Measurements from ENCODE around the gene MRPL16.
A peak's percentile ranks its signal among the peaks of the same experiment; 100 is the strongest.
"Not testable (repeated sequence)": the region's sequence is repeated elsewhere in the genome, so short reads cannot be mapped to it uniquely, and the experiment has no call there.

The MRPL16 gene

DNA sequence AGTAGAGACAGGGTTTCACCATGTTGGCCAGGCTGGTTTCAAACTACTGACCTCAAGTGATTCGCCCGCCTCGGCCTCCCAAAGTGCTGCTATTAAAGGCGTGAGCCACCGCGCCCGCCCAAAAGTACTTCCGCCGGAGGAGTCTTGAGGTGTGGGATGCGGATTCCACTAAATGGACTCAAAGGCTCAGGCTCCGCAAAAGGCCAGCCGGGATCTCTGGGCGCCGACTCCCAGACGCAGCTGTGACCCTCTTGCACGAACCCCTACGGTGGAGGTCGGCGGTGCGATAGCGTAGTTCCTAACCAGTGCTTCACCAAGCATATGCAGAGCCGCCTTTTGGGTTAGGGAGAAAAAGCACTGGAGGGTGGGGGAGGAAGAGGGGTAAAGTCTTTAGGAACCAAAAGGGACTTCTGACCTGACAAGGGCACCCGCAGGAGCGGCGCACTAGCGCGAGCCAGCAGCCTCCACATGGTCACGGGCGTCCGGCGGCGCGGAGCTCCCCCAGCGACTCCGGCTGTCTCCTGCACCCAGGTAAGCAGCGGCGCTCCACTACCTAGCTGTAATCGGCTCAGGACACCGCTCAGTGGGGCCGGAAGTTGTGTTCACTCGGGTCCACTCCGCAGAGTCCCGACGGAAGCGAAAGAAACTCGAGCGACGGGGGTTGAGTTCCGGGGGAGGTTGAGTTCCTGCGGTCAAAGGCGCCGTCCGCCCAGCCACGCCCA lies at the start of gene MRPL16:
TSS of gene MRPL16 (minus strand) at position 590 of the 722 bp plus-strand sequence. CDS start at position 470, 120 bp downstream.
- peak; percentile 94 for DNase-seq

- DNase-seq, result no peak
Observed at GRCh38 chr11:59859673-59860072, 49.1 kb upstream of the MRPL16 start.

GRCh38 chr11:59857439-59858434 lies 47.2 kb upstream of the MRPL16 start:
- peak; percentile 63 for DNase-seq

DNA sequence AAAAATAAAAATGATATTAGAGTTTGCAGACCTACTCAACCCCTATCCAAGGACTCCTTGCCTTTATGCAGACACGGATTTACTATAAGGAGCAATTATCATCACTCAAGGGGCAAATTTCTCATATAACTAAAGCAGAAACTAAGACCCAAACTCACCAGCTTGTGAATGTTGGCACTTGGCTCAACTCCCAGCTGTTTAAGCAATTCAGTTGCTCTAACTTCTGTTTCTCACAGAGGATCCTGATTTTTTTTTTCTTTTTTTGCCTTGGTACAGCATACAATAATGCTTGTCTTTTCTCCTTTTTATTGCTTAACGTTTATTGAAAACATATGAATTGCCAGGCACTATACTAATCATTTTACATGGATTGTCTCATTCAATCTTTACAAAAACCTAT lies 44.3 kb upstream of the MRPL16 start:
- DNase-seq, result no peak

GRCh38 chr11:59851416-59851815 lies 40.8 kb upstream of the MRPL16 start:
- DNase-seq, result not testable (repeated sequence)

DNA sequence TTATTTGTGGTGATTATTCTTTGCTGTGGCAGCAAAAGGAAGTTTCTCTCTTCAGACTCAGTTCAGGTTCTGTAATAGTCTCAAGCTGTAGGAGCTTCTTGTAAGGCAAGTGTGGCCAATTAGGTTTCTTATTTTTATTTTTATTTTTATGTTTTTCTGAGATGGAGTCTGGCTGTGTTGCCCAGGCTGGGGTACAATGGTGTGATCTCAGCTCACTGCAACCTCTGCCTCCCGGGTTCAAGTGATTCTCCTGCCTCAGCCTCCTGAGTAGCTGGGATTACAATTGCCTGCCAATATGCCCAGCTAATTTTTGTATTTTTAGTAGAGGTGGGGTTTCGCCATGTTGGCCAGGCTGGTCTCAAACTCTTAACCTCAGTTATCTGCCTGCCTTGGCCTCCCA lies 39.0 kb upstream of the MRPL16 start:
- DNase-seq, result not testable (repeated sequence)

DNA sequence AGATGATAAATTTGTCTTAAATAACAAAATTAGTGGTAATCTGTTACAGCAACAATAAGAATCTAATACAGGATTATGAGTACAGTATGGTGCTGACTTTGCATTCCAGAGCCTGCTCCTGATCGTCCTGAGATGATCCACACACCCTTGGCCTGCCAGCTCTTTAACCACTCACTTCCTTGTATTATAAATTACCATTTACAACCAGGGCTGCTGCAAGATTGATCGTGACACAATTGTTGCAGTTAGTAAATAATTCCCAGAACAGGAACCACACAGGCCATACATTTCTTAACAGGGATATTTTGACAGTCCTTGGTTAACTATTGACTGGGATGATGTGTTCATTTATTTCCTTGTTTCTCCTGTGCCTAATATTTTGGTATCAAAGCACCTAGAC lies 38.6 kb upstream of the MRPL16 start:
- no peak for DNase-seq

DNA sequence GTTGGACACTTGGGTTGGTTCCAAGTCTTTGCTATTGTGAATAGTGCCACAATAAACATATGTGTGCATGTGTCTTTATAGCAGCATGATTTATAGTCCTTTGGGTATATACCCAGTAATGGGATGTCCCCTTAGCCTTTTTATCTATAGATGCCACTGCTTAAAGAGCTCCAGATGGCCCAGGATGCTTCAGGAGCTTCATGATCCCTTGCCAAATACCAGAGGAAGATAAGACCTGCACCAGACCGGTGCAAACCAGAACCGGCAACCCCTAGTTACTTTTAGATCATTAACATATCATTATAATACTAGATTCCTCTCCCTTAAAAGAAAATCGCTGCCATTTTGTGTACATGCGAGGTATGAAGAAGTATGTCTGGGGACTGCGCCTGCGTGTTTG lies 37.9 kb upstream of the MRPL16 start:
- DNase-seq, result not testable (repeated sequence)

DNA sequence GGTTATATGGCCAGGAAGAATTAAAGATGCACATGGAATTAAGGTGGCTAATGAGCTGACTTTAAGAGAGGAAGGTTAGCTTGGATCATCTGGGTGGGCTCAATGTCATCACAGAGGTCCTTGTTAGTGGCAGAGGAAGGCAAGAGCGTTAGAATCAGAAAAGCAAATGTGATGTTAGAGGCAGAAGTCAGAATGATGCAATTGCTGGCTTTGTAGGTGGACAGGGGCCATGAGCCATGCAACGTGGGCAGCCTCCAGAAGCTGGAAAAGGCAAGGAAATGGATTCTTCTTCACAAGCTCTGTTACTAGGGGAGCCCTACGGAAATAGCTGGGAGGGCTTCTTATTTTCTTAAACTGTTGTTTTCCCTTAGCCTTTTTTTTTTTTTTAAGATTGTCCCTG lies 37.0 kb upstream of the MRPL16 start:
- DNase-seq, result no peak

DNA sequence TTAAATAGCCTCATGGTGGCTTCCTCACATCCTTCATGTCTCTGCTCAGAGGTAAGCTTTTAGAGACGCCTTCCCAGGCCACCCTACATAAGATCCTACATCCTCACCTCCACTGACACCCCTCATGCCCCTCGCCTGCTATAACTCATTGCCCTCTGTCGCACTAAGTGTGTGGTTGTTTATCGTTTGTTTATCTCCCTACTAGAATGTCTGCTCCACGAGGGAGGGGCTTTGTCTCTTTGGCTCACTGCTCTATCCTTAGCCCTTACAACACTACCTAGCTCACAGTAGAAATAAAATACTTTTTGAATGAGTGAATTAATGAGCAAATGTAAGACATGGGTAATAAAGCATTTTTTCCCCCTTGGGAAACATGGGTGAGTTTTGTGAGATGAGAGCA lies 36.0 kb upstream of the MRPL16 start:
- DNase-seq, result no peak

GRCh38 chr11:59845399-59845798 lies 34.8 kb upstream of the MRPL16 start, which contains the start of gene CBLIF:
Gene CBLIF (minus strand): TSS chr11:59845499. CDS start chr11:59845453, 46 bp downstream.
- DNase-seq, result no peak

DNA sequence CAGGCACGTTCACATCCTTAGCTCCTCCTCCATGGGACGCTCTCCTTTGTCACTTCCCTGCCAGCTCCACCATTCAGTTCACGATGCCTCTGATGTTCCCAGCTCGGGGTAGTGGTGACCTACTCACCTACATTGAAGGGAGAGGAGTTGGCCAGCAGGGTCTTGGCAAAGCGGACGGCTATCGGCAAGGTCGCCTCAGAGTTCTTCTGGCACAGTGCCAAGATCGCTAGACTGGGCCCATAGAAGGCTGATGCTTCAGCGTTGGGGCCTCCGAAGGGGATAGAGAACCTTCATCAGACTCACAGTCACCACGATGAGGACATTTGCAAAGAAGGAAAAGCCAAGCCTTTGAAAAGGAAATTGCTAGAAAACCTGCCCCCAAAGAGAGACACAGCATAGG lies 31.7 kb upstream of the MRPL16 start:
- DNase-seq, result no peak

DNA sequence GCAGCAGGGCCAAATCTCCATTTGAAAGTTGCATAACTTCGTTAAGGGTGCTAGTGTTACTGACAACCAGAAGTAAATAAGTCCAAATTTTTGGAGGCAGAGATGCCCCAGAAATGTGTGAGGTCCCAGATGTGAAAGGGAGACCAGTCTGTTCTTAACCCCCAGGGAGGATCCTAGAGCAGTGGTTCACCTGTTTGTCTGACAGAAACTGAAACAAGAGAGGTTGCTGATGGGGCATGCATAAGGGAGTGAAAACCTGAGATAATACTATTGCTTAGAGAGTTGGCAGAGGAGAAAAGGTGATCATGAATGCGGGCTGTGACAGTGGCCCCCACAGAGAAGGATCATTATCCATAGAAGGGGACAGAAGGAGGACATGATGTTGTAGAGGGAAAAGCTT lies 30.9 kb upstream of the MRPL16 start:
- DNase-seq, result no peak

GRCh38 chr11:59839615-59840014 lies 29.0 kb upstream of the MRPL16 start:
- DNase-seq, result no peak

DNA sequence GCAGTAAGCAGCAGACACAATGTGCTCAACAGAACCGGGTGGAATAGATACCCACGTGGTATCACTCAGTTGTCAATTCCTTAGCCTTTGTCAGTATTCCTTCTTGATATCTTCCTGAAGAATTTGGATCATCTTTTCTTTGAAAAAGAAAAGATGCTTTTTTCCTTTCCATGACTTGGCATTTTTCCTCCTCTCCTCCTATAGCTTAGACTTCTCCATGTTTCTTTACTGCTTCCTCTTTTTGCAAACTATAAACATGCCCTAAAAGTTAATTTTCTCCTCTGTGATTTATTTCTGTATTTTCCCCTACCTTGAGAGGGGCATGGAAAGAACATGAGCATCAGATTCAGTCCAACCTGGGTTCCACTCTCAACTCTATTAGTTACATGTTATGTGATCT lies 23.0 kb upstream of the MRPL16 start:
- no peak for DNase-seq

GRCh38 chr11:59829358-59829757 lies 18.8 kb upstream of the MRPL16 start:
- no peak for DNase-seq

DNA sequence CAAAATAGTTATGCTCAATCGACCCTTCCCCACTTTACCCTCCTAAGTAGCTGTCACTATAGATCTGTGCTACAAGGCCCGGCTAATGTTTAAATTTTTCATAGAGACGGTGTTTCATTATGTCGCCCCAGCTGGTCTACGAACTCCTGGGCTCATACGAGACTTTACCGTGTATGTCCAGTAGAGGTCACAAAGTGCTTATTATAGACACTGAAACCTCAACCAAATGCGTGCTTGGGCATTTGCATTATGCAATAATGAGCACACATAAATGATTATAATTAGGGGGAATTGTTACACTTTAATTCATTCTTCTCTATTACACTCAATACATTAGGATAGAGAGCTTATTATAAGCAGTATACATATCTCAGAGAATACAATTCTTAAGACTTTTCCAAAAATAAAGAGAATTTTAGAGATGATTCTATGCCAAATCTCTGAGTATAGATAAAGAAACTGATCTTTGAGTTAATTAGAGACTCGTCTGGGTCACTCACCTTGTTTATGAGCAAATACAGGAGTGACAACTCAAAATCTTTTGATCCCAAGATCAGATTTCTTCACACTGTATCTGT lies 12.5 kb upstream of the MRPL16 start:
- peak; percentile 61 for DNase-seq

GRCh38 chr11:59818572-59818971 lies 8.0 kb upstream of the MRPL16 start:
- DNase-seq, result no peak

- DNase-seq, result not testable (repeated sequence)
Observed at GRCh38 chr11:59816434-59816833, 5.9 kb upstream of the MRPL16 start.

- no peak for DNase-seq
Observed at GRCh38 chr11:59815754-59816153, 5.2 kb upstream of the MRPL16 start.

GRCh38 chr11:59814021-59814420 lies 3.4 kb upstream of the MRPL16 start:
- no peak for DNase-seq

- no peak for DNase-seq
Observed at GRCh38 chr11:59813364-59813763, 2.8 kb upstream of the MRPL16 start.

- no peak for DNase-seq
Observed at GRCh38 chr11:59812220-59812619, 1.6 kb upstream of the MRPL16 start.

DNA sequence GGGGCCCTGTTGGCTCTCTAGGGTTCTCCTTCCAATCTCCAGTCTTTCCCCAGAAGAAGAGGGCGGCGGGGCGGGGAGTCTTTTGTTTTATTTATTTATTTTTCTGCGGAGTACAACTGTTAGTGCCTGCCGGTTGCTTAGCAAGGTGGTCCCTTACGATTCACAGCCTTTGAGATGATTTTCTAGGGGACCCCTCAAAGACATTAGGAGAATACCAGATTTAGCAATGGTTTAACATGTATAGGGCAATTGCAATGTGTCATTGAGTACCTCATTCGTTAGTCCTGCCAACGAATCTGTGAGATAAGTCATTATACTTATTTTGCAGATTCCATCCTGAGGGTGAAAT lies 307 bp upstream of the MRPL16 start:
- DNase-seq, result no peak
